K562 (cell line): ENCODE data around the gene UBE2N. TPM values are rescaled to one million over a fixed set of nuclear protein-coding genes. Genes with fewer than 3 reads are reported as not detected.

Experiments used
- ATAC-seq: fragments of 200-7000 bp; cut with Tn5 transposase; 3 replicates; pipeline ENCODE4 v1.9.1; 2020; ENCODE audit warnings: moderate library complexity
- BruUV-seq: library from RNA; stranded (reverse); fragments of 400-500 nt; replicated peaks from 2 replicates; lab custom pipeline; 2021; lab: Mats Ljungman, UMichigan
- CTCF ChIA-PET: fragments of 300-600 bp; formaldehyde crosslinking; extraction: SDS; loops from one replicate; lab custom pipeline; 2021; ENCODE audit warnings: low intra/inter-chr PET ratio; lab: Yijun Ruan, JAX
- POLR2A ChIA-PET: fragments of 300-600, 350-650 bp; sonication (Branson Sonifier 250); formaldehyde crosslinking; extraction: SDS; loops from one replicate; lab custom pipeline; 2021; ENCODE audit warnings: antibody characterized with exemption, inconsistent platforms; lab: Yijun Ruan, JAX
- DNase-seq, 4 experiments: peaks; one replicate each; pipeline versions ENCODE4 v3.0.0 to v3.0.0-alpha.2; 2011 to 2018; ENCODE audit warnings: low spot score in 3 of 4, mixed read lengths in 3 of 4; ENCODE audit errors: extremely low read depth in 1 of 4
- FAIRE-seq: peaks from 2 replicates; lab custom pipeline; 2011; peaks lifted over from hg19 to GRCh38; lab: Jason Lieb, UNC
- H2AFZ ChIP-seq: 2 replicates; pipeline ENCODE4 v1.6.0; 2011; ENCODE audit warnings: low read depth, low read length, control low read depth, inconsistent platforms
- H3K27ac ChIP-seq: fragments of 200-600 bp; 3 replicates; pipeline ENCODE4 v1.8.0; 2011; ENCODE audit warnings: low read depth, mild to moderate bottlenecking, control low read depth, inconsistent platforms, low read length, moderate library complexity, mixed read lengths; ENCODE audit errors: extremely low read depth
- H3K27me3 ChIP-seq, 2 experiments: fragments of 300-600 bp in 1 of 2; 2 replicates in 1 of 2; 3 replicates in 1 of 2; pipeline versions ENCODE4 v1.6.0 to v1.8.0; 2011; ENCODE audit warnings: inconsistent platforms in 2 of 2, low read length in 2 of 2, mild to moderate bottlenecking in 1 of 2, mixed read lengths in 1 of 2, moderate library complexity in 1 of 2; ENCODE audit not compliant: control insufficient read depth in 2 of 2, insufficient read depth in 2 of 2
- H3K36me3 ChIP-seq: fragments of 300-600 bp; 3 replicates; pipeline ENCODE4 v1.8.0; 2011; ENCODE audit warnings: mild to moderate bottlenecking, low read length, inconsistent platforms; ENCODE audit not compliant: control insufficient read depth, insufficient read depth
- H3K4me1 ChIP-seq, 2 experiments: fragments of 200-600 bp in 1 of 2; replicated peaks in 1 of 2; 2 replicates in 1 of 2; 3 replicates in 1 of 2; pipeline versions ENCODE4 v1.5.1 to v1.8.0; 2011; ENCODE audit warnings: inconsistent platforms in 2 of 2, low read length in 2 of 2, mild to moderate bottlenecking in 1 of 2, mixed read lengths in 1 of 2, moderate library complexity in 1 of 2; ENCODE audit not compliant: control insufficient read depth in 2 of 2, insufficient read depth in 2 of 2
- H3K4me2 ChIP-seq: 2 replicates; pipeline ENCODE4 v1.6.1; 2011; ENCODE audit warnings: low read length, control low read depth, inconsistent platforms, mixed read lengths; ENCODE audit not compliant: insufficient read depth
- H3K4me3 ChIP-seq: fragments of 200-600 bp; sonication (generic), shearing (Covaris generic); 2 replicates; pipeline ENCODE4 v1.5.1; 2016; ENCODE audit warnings: control low read depth, inconsistent platforms
- H3K79me2 ChIP-seq: fragments of 200-600 bp; 3 replicates; pipeline ENCODE4 v1.8.0; 2011; ENCODE audit warnings: low read length, inconsistent platforms; ENCODE audit not compliant: control insufficient read depth, insufficient read depth
- H3K9ac ChIP-seq, 2 experiments: 2 replicates each; pipeline versions ENCODE4 v1.6.0 to v1.6.1; 2011; ENCODE audit warnings: low read depth in 2 of 2, low read length in 2 of 2, control low read depth in 1 of 2, inconsistent platforms in 1 of 2, mild to moderate bottlenecking in 1 of 2, mixed read lengths in 1 of 2; ENCODE audit not compliant: insufficient read depth in 1 of 2
- H3K9me1 ChIP-seq: one replicate; pipeline ENCODE4 v1.6.0; 2011; ENCODE audit warnings: inconsistent platforms, mild to moderate bottlenecking, low read length, moderate library complexity; ENCODE audit not compliant: control insufficient read depth, insufficient read depth
- H3K9me3 ChIP-seq: replicated peaks from 2 replicates; pipeline ENCODE4 v1.5.1; 2011; ENCODE audit warnings: low read depth, low read length, inconsistent platforms; ENCODE audit not compliant: control insufficient read depth, insufficient read depth
- H4K20me1 ChIP-seq: replicated peaks from 2 replicates; pipeline ENCODE4 v1.6.1; 2011; ENCODE audit warnings: low read length, inconsistent platforms, mixed read lengths; ENCODE audit not compliant: control insufficient read depth, insufficient read depth
- CBFA2T2 ChIP-seq: fragments of 450-650 bp; conservative IDR thresholded peaks from 2 replicates; pipeline ENCODE4 v1.6.1; 2017; ENCODE audit warnings: mild to moderate bottlenecking
- FOSL1 ChIP-seq: fragments of 200-800 bp; sonication (Bioruptor generic); conservative IDR thresholded peaks from 2 replicates; pipeline ENCODE4 v1.6.1; 2016; ENCODE audit warnings: missing genetic modification characterization, missing compliant biosample characterization
- HDAC8 ChIP-seq: fragments of 450-650 bp; IDR thresholded peaks from 2 replicates; pipeline ENCODE4 v1.6.1; 2016; ENCODE audit warnings: mild to moderate bottlenecking, missing genetic modification characterization, moderate library complexity, missing compliant biosample characterization
- MCM5 ChIP-seq: fragments of 450-650 bp; IDR thresholded peaks from 2 replicates; pipeline ENCODE4 v1.6.1; 2016; ENCODE audit warnings: low read depth
- MED1 ChIP-seq: sonication (generic); formaldehyde crosslinking; IDR thresholded peaks from 2 replicates; pipeline ENCODE4 v1.8.1; 2023; ENCODE audit warnings: missing genetic modification reagents, borderline replicate concordance
- NBN ChIP-seq: fragments of 450-650 bp; IDR thresholded peaks from 2 replicates; pipeline ENCODE4 v1.6.1; 2016; ENCODE audit warnings: low read depth, mild to moderate bottlenecking
- NELFE ChIP-seq: IDR thresholded peaks from 2 replicates; pipeline ENCODE4 v1.6.1; 2011; ENCODE audit warnings: mild to moderate bottlenecking; ENCODE audit not compliant: insufficient read depth, insufficient read length
- NR2F6 ChIP-seq: fragments of 450-650 bp; formaldehyde crosslinking; IDR thresholded peaks from 2 replicates; pipeline ENCODE4 v1.4.0; 2020; ENCODE audit warnings: mild to moderate bottlenecking
- NRF1 ChIP-seq, 2 experiments: fragments of 450-650 bp; IDR thresholded peaks in 1 of 2; conservative IDR thresholded peaks in 1 of 2; 2 replicates each; pipeline ENCODE4 v1.6.1; 2014; ENCODE audit warnings: mild to moderate bottlenecking in 2 of 2
- PHB ChIP-seq: fragments of 250-450 bp; sonication (Bioruptor Pico); IDR thresholded peaks from 2 replicates; pipeline ENCODE4 v1.5.0; 2021
- RFX5 ChIP-seq: IDR thresholded peaks from 2 replicates; pipeline ENCODE4 v1.6.1; 2011; ENCODE audit warnings: low read depth, mild to moderate bottlenecking, improper control_type of control experiment, low read length
- ZSCAN32 ChIP-seq: fragments of 450-650 bp; formaldehyde crosslinking; IDR thresholded peaks from 2 replicates; pipeline ENCODE4 v1.4.0; 2020; ENCODE audit warnings: mild to moderate bottlenecking, moderate library complexity
- WGBS: fragments of 100-300 bp; shearing (Covaris generic); methylation state at CpG from one replicate; pipeline ENCODE4 v1.1.6; 2016; ENCODE audit warnings: low coverage, mixed read lengths; ENCODE audit not compliant: insufficient coverage; ENCODE audit errors: missing lambda C conversion rate; 5-methylcytosine and 5-hydroxymethylcytosine counted together
- in situ Hi-C: fragments of 300-500 bp; cut with MboI; formaldehyde crosslinking; loops from 4 replicates; pipeline ENCODE4 v1.15.0; 2018; ENCODE audit warnings: inconsistent platforms, mixed read lengths
- intact Hi-C: fragments of 100-400 bp; cut with micrococcal nuclease; formaldehyde crosslinking; loops from 2 replicates; pipeline ENCODE4 v1.14.2; 2022
- polyA plus RNA-seq, 8 experiments: library from polyadenylated mRNA; depleted of rRNA in 4 of 8; stranded (reverse) in 5 of 8; unstranded in 3 of 8; fragments of >200 nt; fragmentation: Nextera tagmentation in 2 of 8; fragmentation: Illumina TruSeq in 1 of 8; extraction: Ambion mirVana in 2 of 8; extraction: Trizol in 1 of 8; gene quantifications; 2 replicates each; pipeline versions ENCODE4 v1.2.1 to v1.2.3, GENCODE V29; 2011 to 2014; ENCODE audit warnings: inconsistent platforms in 1 of 8, missing spikeins in 1 of 8
- total RNA-seq, 7 experiments: library from RNA; depleted of rRNA in 6 of 7; stranded (reverse); fragments of >200 nt in 6 of 7; fragmentation: Illumina TruSeq in 2 of 7; extraction: Trizol in 2 of 7; gene quantifications; 2 replicates each; pipeline versions ENCODE4 v1.2.1 to v1.2.3, GENCODE V29; 2011 to 2021; ENCODE audit warnings: low replicate concordance in 1 of 7
- TF ChIP-seq, protein P1 (sequence below): sonication (generic); formaldehyde crosslinking; IDR thresholded peaks from 2 replicates; pipeline ENCODE4 v1.5.0; 2020; ENCODE audit warnings: missing genetic modification reagents
- TF ChIP-seq, protein P2 (sequence below), 2 experiments: fragments of 450-650 bp in 1 of 2; IDR thresholded peaks; 2 replicates each; pipeline ENCODE4 v1.6.1; 2011 to 2017; ENCODE audit warnings: low read depth in 2 of 2, antibody characterized with exemption in 1 of 2, borderline replicate concordance in 1 of 2, low read length in 1 of 2, mild to moderate bottlenecking in 1 of 2, mixed read lengths in 1 of 2; ENCODE audit not compliant: control insufficient read depth in 1 of 2
- TF ChIP-seq, protein P3 (sequence below): fragments of 450-650 bp; formaldehyde crosslinking; IDR thresholded peaks from 2 replicates; pipeline ENCODE4 v1.4.0; 2020; ENCODE audit warnings: mild to moderate bottlenecking, moderate library complexity
- TF ChIP-seq, protein P4 (sequence below): IDR thresholded peaks from 2 replicates; pipeline ENCODE4 v1.6.1; 2012; ENCODE audit warnings: low read depth, low read length, improper control_type of control experiment, borderline replicate concordance

The UBE2N gene
- total and polyA plus RNA-seq, 9 of the 15 experiments (the other 6 are each of a cell fraction or from before 2014, with no cell fraction given), result 189 to 826 (median 260) TPM

DNA sequence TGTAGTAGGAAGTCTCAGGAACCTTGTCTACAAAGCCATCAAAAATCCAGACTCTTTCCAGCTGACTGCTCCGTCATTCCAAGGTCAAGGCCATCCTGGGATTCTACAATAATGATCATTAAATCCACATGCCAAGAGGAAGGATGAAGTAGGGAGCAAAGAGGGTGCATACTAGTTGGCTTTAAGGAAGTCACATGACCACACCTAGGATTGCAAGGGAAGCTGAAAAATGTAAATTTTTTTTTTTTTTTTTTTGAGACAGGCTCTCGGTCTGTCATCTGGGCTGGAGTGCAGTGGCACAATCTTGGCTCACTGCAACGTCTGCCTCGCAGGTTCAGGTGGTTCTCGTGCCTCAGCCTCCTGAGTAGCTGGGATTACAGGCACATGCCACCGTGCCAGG, 18.3 kb upstream of the UBE2N start:
- H3K4me1 ChIP-seq, result 0 out of 5 replicates have a peak, but pooled peaks cover 0 to 14% of the 10 kb centered on the region in 2 experiments
- no peaks in the 10 kb centered on the region for H3K9me3 ChIP-seq
- no TSS peak for BruUV-seq
- in situ Hi-C loops (no loop called here), intact Hi-C loops (no loop called here)
- H3K9ac ChIP-seq, result no peak overlapping the region
- peak overlapping the region; percentile 10; the same call in 1 of the 2 replicates for H2AFZ ChIP-seq
- no peaks in the 10 kb centered on the region for H4K20me1 ChIP-seq
- FAIRE-seq, result no peak
- H3K9me1 ChIP-seq, result no peaks in the 10 kb centered on the region
- no peaks in the 10 kb centered on the region for H3K36me3 ChIP-seq
- H3K27me3 ChIP-seq, result no peaks in the 10 kb centered on the region
- 63% methylated on average over 4 of the region's 6 CpGs for WGBS
- no peak for ATAC-seq
- no peak for DNase-seq
- ChIA-PET CTCF (no interaction called here), POLR2A (interaction anchor here (1.0 kb wide), 1 partner anchor 18 kb away, joined by 4 read pairs; no protein-coding TSS in a partner anchor)
- no peak overlapping the region for H3K4me2 ChIP-seq
- H3K27ac ChIP-seq, result no peak overlapping the region
- H3K79me2 ChIP-seq, result no peaks in the 10 kb centered on the region
- no peak overlapping the region for H3K4me3 ChIP-seq
- TF ChIP-seq PHB (CRISPR knock-in tag) (no peak), MED1 (CRISPR knock-in tag) (no peak), FOSL1 (tag) (no peak), NRF1 (conservative IDR thresholded peaks at IDR 0.05 in 1 of 2, IDR thresholded peaks at IDR 0.05 in 1 of 2) (no peak), MCM5 (no peak), CBFA2T2 (0 out of 2 replicates have a peak, but pooled peaks have one; percentile 9), NR2F6 (CRISPR knock-in tag) (no peak), ZSCAN32 (CRISPR knock-in tag) (no peak), RFX5 (no peak), HDAC8 (tag) (no peak), NBN (no peak), NELFE (no peak)
- TF ChIP-seq, protein P1, sequence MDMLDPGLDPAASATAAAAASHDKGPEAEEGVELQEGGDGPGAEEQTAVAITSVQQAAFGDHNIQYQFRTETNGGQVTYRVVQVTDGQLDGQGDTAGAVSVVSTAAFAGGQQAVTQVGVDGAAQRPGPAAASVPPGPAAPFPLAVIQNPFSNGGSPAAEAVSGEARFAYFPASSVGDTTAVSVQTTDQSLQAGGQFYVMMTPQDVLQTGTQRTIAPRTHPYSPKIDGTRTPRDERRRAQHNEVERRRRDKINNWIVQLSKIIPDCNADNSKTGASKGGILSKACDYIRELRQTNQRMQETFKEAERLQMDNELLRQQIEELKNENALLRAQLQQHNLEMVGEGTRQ, result peak; percentile 49
- TF ChIP-seq, protein P2, sequence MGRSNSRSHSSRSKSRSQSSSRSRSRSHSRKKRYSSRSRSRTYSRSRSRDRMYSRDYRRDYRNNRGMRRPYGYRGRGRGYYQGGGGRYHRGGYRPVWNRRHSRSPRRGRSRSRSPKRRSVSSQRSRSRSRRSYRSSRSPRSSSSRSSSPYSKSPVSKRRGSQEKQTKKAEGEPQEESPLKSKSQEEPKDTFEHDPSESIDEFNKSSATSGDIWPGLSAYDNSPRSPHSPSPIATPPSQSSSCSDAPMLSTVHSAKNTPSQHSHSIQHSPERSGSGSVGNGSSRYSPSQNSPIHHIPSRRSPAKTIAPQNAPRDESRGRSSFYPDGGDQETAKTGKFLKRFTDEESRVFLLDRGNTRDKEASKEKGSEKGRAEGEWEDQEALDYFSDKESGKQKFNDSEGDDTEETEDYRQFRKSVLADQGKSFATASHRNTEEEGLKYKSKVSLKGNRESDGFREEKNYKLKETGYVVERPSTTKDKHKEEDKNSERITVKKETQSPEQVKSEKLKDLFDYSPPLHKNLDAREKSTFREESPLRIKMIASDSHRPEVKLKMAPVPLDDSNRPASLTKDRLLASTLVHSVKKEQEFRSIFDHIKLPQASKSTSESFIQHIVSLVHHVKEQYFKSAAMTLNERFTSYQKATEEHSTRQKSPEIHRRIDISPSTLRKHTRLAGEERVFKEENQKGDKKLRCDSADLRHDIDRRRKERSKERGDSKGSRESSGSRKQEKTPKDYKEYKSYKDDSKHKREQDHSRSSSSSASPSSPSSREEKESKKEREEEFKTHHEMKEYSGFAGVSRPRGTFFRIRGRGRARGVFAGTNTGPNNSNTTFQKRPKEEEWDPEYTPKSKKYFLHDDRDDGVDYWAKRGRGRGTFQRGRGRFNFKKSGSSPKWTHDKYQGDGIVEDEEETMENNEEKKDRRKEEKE (IDR thresholded peaks at IDR 0.05; ENCODE audit: borderline replicate concordance in 1 of 2, control insufficient read depth in 1 of 2, low read depth in 2 of 2, low read length in 1 of 2), result no peak
- TF ChIP-seq, protein P3, sequence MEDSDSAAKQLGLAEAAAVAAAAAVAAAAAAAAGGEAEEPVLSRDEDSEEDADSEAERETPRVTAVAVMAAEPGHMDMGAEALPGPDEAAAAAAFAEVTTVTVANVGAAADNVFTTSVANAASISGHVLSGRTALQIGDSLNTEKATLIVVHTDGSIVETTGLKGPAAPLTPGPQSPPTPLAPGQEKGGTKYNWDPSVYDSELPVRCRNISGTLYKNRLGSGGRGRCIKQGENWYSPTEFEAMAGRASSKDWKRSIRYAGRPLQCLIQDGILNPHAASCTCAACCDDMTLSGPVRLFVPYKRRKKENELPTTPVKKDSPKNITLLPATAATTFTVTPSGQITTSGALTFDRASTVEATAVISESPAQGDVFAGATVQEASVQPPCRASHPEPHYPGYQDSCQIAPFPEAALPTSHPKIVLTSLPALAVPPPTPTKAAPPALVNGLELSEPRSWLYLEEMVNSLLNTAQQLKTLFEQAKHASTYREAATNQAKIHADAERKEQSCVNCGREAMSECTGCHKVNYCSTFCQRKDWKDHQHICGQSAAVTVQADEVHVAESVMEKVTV, result no peak
- TF ChIP-seq, protein P4, sequence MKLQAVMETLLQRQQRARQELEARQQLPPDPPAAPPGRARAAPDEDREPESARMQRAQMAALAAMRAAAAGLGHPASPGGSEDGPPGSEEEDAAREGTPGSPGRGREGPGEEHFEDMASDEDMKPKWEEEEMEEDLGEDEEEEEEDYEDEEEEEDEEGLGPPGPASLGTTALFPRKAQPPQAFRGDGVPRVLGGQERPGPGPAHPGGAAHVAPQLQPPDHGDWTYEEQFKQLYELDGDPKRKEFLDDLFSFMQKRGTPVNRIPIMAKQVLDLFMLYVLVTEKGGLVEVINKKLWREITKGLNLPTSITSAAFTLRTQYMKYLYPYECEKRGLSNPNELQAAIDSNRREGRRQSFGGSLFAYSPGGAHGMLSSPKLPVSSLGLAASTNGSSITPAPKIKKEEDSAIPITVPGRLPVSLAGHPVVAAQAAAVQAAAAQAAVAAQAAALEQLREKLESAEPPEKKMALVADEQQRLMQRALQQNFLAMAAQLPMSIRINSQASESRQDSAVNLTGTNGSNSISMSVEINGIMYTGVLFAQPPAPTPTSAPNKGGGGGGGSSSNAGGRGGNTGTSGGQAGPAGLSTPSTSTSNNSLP, result no peak
